SKM-1 treated with dmso at 0.1 percent for 144 hours (cell line): ENCODE data around the gene MAST4.

Experiments used
- DNase-seq: peaks from one replicate; lab custom pipeline; 2025; ENCODE audit not compliant: unreplicated experiment; lab: John Stamatoyannopoulos, UW

MAST4 gene

DNA sequence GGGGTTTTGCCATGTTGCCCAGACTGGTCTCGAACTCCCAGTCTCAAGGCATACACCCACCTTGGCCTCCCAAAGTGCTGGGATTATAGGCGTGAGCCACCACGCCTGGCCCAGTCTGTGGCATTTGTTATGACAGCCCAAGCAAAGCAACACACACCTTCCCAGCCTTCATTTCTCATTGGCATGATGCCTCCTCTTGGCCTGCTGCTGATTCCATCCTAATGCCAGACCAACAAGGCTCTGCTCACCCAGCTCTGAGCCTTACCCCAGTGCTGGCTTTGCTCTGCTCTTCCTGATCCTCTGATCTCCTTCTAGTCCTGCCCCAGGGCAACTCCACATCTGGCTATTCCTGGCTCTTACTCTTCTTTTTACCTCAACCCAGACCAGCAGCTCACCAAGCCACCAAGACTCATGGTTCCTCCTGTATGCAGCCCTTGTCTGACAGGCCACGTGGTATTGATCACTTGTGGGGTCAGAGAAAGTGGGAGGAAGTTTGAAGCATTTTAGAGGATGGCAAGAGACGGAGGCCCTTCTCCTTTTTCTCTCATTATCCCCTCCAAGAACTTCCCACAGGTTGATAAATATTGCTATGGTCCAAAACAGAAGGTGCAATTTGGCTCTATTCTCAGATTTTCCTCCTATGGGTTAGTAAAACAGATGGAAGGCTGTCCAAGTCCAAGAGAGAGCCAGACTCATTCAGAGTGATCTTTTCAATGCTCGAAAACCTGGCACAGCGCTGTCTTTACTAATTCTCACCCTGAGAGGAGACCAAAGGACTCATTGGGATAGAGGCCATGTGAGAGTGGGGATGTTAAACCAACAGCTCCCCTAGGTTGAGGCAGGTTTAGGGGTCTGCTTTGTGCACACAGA is 599.4 kb downstream of the MAST4 start:
- DNase-seq: no peak

DNA sequence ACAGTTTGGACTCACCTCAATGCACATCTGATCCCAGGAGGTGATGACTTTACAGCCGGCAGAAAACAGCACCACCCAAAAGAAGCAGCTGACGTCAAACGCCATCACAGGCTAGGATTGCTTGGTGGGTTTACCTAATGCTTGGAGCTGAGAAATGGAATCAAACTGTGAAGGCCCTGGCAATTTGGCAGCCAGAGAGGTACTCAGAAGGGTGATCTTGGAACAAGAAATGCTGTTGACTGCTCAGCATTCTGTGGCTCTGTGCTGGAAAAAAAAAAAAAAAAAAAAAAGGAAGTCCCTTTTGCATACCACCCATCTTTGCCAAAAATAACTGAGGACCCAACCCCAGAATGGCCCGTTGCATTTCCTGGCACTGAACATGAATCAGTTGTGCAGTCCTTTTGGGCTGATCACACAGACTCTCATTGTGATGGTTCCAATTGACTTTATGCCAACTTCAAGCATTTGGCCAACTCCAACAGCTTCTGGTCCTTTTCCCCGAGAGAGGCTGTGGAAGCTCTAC is 600.4 kb downstream of the MAST4 start, which contains the start of gene CD180:
CD180 (minus strand) TSS at position 263 of the 523 bp plus-strand sequence; CDS start at position 105, 158 bp downstream.
- DNase-seq: no peak

DNA sequence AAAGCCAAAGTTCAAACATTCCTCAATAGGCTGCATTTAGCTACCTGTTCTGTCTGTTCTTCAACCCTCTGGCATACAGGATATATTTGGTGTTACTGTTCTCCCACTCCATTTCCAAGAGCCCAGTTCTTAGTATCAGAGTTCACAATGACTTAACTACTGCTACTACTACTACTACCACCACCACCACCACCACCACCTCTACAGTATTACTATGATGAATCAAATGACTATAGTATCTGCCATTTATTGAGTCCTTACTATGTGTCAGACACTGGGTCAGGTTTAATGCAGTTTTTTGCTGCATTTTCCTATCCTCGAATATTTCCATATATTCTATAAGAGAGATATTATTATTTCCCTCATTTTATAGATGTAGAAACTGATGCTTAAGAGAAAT is 601.3 kb downstream of the MAST4 start:
- no peak for DNase-seq

DNA sequence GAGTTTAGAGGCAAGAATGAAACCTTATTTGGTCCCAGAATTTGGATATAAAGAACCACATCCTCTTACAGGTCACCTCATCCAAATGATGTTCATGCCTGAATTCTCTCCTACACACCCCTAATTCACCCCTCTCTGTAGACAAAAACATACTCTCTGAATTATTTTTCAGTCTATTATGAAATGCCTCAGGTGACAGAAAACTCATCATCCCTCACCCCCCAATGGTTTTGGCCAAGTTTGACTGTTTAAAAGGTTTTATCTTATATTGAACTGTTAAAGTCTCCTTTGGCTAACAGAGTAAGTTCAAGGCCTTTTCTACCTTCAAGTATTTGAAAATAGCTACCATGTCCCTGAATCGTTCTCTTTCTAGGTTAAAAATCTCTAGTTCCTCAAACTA is 602.7 kb downstream of the MAST4 start:
- DNase-seq: no peak

DNA sequence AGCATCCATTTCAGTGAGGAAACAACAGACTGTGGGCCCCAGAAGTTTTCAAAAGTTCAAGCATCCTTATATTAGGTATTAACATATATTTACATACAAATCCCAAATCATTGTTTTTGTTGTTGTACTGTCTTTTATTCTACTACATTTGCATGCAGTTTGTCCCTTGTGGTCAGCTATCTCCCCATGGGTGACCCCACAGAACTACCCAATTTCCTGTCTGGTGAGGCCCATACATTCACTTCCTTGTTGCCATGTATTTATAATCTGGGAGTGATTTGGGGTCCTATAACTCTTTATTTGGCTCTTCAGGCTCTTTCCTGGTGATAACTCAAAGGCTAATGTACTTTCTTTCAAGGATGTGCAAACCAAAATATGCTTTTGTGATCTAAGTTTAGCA is 603.7 kb downstream of the MAST4 start:
- DNase-seq: no peak

DNA sequence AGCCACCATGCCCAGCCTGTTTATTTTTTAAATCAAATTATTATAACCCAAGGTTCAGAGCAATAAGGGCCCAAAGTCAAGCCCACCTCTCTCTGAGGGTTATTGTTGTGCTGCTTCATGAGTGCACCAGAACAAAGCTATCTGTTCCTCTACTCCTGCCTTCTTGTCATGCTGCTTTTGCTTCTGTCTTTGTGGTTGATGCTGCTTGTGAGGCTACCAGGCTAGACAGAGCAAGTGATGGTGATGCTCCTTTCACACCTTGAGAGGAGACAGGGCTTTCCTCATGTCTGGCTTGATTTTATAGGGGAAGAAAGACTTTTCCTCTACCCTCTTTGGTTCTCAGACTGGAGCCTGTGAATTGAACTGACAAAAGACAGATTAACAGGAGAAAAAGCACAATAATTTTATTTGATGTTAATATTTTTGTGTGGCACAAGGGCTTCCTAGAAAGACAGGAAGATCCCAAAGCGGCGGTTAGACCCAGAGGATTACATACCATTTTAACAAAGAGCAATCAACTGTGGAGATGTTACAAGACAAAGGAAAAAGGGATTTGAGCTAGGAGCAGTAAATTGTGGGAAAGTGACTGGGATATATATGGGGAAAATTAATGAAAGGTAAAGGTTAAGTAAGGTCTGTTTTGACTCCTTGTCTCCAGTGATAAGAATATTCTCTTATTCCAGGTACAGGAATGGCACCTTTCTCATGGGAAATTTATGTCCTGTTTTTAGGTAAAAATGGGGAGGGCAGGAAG is 604.8 kb downstream of the MAST4 start:
- no peak for DNase-seq

DNA sequence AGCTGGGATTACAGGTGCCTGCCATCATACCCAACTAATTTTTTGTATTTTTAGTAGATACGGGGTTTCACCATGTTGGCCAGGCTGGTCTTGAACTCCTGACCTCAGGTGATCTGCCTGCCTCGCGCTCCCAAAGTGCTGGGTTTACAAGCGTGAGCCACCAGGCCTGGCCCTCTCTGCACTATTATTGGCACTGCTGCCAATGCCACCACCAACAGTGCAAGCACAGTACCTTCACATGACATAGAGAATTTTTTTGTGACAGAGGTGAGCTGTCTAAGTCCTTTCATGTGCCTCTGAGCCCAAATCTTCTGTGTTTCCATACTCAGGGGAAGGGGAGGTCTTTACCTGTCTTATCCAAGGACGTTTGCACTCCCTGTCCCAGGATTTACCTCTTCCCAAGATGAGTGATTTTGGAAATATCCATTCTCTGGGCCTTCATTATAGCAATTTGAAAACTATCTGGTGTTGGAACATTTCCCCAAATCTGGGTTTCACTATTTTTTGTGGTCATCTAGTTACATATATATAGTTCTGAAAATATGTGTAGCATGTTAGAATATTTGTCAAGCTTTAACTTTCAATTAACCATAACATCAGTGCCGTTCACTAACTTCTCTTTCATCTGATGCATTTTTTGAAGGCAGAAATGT is 605.8 kb downstream of the MAST4 start:
- no peak for DNase-seq

DNA sequence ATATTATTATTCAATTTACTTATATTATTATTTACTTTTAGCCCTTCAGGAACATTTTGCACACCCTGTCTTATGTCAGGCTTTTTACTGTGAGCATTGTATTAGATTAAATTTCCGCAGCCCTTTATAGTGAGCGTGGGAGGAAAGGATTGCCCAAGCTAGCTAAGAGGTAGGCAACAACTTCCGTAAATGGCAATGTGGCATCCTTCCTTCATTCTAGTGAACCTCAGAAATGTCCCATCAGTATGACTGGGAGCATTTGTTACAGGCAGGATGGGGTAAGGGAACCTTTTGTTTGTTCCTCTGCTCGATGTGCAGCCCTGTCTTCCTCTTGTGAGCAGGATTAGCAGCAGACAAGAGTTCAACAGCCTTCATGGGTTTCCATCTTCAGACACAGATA is 606.6 kb downstream of the MAST4 start:
- peak; percentile 91 for DNase-seq

DNA sequence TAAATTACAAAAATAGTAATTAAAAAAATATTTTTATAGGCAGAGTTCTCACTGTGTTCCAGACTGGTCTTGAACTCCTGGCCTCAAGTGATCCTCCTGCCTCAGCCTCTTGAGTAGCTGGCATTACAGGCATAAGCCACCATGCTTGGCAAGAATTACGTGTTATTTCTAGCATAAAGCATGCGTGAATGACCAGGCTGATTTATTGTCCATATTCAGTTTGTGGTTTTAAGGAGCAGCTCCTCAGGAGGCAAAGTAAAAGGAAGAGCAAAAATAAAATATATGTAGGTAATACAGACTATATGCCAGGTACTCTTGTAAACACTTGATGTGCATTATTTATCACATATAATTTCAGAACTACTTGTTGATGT is 607.5 kb downstream of the MAST4 start:
- DNase-seq: no peak

DNA sequence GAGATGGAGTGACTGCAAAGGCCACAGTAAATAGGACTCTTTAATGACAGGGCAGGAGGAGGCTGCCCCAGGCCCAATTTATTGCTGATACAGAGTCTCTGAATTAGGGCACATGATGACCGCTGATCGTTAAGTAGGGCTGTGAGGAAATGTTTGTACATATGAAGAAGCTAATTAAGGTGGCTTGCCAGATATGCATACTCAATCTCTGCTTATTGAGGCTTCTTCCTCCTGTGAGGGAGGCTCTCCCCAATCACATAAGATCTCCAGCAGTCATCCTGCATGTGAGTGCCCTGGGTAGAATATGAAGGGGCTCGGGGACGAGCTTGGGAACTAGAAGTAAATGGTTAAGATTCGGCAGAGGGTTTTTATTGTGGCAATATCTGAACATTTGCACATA is 608.6 kb downstream of the MAST4 start:
- no peak for DNase-seq

DNA sequence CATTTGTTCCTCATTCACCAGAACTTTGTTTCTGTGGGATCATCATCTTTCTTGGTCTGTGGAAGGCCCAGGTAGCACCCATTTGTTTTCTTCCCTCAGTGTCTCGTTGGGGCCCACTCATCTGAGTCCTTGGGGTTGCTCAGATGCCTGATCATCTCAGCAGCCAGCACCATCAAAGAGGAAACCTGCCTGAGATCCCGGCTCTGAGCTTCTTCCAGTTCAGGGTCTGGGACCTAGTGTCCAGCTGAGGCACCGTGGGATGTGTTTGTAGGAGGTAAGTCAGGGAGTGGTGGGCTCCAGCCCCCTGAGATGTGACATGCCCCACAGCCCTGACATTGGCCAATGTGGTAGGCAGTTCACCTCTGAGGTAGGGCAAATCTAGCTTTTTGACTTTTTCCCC is 609.8 kb downstream of the MAST4 start:
- no peak for DNase-seq

DNA sequence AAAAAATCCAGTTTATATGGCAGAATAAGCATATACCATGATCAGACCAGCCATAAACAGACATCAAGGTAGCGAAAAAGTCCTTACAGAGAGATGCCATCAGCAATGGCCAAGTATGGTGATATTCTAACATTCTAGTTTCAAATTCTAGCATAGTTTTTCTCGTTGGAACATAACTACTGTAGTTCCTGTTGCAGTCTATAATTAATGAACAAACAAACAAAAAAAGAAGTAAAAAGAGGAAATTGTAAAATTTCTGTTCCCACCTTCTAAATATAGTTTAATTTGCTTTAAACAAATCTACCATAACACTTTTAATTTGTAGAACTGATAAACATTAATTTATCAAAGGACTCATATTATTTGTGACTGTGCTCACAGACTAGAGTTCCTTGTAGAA is 610.3 kb downstream of the MAST4 start:
- DNase-seq: no peak

DNA sequence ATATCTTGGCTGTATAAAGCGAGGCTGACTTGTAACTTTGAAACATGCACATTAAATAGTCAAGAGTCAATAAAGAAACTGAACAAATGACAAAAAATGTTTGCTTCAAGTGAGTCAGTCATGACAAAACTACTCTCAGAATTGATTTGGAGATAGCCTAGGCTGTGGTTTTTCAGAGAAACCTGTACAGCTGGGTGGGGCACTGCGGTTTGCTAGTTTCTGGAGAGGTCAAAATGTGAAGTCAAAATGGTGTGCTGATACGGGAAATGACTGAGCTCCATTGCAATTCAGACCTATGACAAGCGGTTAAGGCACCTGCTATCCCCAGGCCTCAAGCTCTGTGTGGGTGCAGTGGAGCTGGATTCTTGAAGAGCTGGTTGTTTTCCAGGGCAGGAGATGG is 610.7 kb downstream of the MAST4 start:
- peak; percentile 57 for DNase-seq

DNA sequence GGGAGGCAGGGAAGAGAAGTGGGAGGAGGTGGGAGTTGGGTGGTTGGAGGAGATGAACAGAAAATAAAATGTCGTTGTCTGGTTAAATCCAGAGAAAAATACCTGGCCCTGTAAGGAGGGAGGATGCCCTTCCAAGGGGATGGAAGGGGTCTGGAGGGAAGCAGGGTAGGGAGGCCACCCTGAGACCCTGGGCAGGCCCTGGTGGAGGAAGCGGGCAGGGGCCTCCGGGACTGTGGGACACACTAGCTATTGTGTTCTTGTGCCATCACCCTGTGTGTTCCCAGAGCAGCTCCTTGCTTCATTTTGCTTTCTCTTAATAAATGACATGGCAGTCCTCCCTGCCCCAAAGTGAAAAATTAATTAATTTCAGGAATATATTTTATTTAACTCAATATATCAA is 612.2 kb downstream of the MAST4 start:
- no peak for DNase-seq

DNA sequence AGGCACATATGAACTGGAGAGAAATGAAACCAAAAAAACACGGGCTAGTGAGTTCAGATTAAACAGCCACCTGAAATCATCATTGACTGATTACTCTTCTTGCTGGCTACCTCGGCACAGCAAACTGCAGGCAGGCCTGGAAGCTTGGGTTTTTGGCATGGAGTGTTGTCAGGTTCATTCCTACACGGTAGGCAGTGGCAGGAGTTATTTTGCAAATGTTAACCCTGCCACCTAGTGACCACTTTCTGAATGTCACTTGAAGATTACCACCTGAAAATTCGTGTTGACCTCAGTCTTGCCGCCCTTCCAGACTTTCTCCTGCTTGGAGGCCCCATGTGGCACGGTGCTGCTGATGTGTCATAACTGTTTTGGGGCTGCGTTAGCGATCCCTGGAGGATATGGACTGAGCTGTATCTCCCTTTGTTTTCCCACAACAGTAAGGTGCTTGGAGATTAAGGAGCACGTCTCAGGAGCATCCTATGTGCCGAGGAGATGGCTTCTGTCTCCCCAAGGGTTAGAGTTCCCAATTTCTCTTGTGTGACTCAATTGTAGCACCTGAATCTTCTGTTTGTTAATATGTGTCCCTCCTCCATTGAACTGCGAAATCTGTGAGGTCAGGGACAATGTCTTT is 613.1 kb downstream of the MAST4 start:
- peak; percentile 63 for DNase-seq

DNA sequence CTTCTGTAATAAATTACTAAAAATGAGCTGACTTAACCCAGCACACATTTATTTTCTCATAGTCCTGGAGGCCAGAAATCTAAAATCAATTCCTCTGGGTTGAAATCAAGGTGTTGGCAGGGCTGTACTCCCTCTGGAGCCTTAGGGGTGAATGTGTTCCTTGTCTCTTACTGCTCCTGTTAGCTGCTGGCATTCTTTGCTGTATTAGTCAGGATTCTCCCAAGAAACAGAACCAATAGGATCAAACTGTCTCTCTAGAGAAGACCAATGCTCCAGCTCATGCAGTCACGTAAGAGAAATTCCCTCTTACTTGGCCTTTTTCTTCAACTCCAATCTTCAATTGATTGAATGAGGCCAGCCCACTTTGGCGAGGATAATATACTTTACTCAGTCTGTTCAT is 615.7 kb downstream of the MAST4 start:
- no peak for DNase-seq

DNA sequence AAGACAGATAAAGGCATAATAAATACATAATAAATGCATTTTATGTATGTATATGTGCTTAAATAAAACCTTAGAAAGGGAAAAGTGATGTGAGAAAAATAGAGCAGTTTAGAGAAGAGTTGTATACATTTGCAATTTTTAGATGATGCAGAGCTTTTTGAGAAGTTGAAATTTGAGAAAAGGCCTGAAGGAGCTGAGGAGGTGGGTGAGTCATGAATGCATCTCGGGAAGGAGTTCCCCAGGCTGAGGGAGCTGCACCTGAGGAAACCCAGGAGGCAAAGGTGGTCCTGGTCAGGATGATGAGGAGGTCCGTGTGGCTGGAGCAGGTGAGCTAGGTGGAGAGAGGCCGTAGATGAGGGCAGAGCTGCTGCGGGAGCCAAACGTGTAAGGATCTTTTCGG is 617.8 kb downstream of the MAST4 start:
- DNase-seq: no peak

DNA sequence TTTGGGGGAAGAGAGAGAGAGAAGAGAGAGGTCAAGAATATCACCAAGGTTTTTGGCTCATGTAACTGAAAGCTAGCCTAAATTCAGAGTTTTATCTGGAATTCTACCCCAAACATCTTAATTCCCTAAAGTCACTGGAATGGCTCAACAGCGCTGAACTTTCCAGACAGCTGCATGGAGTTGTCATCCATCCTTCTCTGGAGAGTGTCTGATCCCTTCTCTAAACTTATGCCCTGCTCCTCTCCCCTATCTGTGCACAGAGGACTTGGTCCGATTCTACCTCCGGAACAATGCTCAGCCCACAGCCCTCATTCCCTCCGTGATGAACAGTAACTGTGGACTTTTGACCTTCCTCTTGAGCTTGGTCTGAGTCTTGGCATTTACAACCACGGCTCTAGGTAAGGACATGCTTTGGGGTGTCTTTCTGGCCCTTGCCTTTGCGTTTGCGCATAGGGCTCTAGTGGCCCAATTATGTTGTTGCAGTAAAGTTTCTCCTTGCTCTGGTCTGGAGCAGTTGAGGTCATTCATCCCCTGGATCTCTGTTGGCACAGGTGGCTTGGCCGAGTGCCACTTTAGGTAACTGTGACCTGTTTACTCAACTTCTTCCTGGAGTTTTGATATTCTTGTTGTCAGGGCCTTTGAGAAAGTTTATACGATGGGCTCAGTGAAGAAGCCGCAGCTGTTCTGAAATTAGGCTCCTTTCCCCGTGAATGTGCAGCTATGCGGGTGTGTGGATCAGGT is 618.7 kb downstream of the MAST4 start:
- no peak for DNase-seq

DNA sequence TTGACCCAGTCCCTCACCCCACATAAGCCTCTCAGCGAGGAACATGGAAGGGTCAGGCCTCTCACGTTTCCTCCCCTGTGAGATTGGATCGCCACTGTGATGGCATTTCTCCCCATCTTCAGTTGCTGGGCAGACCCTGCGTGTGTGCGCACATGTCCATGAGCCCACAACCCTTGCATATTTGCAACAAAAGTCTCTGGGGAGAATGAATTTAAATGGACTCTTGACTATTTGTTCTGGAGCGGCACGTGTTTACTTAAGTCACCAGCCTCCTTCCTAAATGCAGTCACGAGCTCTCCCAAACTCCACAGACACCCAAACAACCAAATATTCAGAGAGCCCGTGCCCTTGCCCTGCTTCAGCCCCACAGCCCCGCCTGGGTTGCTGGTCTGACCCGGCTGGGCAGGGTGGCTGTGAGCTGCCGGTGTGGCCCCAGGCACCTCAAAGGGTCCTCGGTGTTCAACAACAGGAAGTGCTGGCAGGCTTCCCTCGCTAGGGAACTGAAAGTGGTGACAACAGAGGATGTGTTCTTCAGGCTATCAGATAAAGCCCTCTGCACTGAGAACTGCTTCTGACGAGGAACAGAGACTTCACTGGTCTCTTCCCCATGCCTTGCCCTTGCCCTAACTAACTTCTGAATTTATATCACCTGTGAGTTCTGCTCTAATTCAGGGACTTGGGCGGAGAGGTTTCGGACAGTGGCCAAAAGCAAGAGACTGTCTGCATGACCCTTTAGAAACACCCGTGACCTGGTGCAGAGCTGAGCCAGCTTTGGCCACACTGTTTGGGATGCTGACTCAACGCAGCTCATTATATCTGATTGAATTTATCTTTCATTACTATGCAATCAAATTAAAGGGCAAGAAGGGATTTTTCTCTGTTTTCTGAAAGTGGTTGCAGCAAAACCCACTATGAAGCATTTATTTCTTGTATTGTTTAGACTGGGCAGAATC is 619.6 kb downstream of the MAST4 start:
- peak; percentile 82 for DNase-seq
